IPS-NIHi11 (cell line): ENCODE results near the gene TMEM26.

Source experiments
- DNase-seq: peaks from one replicate; pipeline ENCODE4 v3.0.0; 2012; ENCODE audit warnings: mixed read lengths, low spot score

The TMEM26 gene

GRCh38 chr10:61452655-61453641, at the start of gene TMEM26:
Gene TMEM26 (minus strand): TSS chr10:61453381. CDS start chr10:61453081, 300 bp downstream.
- peak; percentile 49 for DNase-seq

GRCh38 chr10:61500460-61500859, 47.3 kb upstream of the TMEM26 start:
- no peak for DNase-seq

DNA sequence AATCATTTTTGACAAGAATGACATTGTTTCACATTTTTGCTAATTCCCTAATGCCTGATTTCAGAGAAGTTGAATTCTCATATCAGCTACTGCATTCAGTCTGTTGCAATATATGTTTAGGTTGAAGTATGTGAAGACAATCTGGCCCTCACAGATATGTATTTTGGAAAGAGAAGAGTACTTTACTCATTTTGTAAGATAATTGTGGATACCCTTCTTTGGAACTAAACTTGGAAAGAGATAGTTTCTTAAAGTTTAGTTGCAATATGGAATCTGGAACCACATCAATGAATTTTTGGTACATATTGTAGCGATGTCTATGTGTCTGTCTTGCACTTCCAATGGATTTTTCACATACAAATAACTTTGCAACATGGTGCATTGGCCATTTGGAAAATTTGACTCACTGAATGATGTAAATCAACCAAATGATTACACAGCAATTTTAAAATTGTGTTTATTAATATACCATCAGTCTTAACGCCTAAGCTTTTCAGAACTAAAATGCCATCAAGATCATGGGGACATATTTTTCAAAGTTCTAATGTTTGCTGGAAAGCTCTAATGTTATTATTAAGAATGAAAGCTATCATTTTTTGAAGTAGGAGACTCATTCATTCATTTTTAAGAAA, 39.3 kb upstream of the TMEM26 start:
- DNase-seq = no peak

GRCh38 chr10:61487506-61487905, 34.3 kb upstream of the TMEM26 start:
- no peak for DNase-seq

- no peak for DNase-seq
Measured at GRCh38 chr10:61486738-61487396, 33.7 kb upstream of the TMEM26 start.

DNA sequence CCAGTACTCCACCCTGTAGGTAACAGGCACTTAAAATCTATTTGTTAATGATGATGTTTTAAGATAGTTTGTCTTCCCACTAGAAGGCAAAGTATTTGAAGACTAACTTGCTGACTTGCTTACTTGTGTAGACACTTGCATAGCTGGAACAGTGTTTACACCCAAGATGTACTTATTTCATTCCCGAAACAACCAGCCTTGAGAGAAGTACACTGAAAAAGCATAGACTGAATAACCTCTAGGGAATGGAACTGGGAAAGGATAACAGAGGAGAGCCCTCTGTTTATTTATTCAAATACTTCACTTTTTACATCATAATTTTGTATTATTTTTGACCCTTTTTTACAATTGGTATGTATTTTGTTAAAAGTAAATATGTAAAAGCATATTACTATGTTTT, 33.1 kb upstream of the TMEM26 start:
- DNase-seq = no peak

DNA sequence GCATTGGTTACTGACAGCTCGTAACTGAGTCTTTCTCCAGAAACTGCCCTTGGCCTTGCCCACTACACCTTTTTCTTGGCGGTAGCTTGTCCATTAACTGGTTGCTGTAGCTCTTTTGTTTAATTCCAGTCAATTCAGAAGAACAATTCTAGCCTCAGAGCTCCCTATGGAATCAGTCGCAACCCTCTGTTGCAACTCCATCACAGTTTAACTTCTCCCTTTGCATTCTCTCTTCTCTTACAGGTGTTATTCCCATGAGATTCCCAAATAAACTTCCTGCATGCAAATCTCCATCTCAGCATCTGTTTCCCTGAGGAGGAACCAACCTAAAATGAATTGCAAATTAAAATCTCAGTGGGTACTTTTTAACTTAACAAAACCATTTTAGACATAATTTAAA, 28.4 kb upstream of the TMEM26 start:
- DNase-seq = no peak

DNA sequence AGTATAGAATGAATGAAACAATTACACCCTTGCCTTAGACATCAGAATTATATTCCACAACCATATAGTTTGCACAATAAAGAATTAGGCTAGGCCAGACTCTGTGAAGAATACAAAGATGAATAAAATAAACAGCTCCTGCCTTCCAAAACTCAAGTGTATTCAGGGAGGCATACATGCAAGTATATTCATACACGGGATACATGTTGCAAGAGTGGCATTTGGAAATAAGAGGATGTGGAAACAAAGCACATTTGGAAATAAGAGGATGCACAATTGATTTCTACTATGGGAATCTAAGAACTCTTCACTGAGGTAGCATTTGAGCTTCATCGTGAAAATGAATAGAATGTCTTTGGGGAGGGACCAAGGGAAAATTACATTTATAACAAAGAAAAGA, 27.0 kb upstream of the TMEM26 start:
- no peak for DNase-seq

DNA sequence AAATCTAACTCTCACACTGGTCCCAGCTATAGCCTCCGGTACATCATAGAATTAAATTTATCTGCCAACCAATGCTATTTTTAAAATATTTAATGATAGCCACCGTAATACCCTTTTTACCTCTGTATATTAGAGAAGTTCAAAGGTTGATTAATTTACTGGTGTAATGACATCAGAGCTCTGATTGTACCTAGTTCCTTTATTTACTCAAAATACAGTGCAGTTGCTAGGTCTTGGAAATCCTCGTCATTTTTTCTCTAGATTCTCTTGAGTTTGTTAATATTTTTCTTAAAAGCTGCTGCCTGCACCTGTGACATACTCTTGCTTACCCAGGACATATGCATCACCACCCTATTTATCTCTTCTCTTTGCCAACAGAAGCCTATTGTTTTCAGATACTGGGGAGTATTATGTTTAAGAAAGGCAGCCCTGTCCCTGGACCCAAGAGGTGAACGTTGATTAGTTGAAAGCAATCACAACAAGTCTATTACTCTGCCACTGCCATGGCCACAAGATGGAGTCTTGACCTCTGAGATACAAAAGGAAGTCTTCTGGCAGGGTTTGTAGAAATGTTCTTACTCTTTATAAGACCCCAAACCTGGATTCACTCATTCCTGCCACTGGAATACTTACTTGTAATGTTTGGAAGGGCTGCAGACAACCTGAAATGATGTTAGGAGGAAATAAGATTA, 25.6 kb upstream of the TMEM26 start:
- DNase-seq = no peak

GRCh38 chr10:61477451-61477850, 24.3 kb upstream of the TMEM26 start:
- no peak for DNase-seq

DNA sequence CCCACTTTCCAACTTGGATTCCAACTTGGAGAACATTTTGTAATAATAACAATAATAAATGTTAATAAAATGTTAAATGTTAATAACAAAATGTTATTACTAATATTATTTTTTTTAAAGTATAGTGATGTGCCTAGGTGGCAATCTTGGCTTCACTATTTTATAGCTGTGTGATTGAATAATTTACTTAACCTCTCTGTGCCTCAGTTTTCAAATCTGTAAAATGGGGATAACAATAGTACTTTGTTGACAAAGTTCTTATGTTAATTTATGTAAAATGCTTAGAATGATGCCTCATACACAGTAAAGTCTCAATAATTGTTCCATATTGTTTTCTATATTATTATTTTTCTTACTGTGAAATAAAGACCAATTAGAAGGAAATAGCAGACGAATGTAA, 23.3 kb upstream of the TMEM26 start:
- DNase-seq = no peak

- DNase-seq = no peak
Measured at GRCh38 chr10:61475449-61475873, 22.3 kb upstream of the TMEM26 start.

- DNase-seq = no peak
Measured at GRCh38 chr10:61472090-61472674, 19.0 kb upstream of the TMEM26 start.

GRCh38 chr10:61471491-61471890, 18.3 kb upstream of the TMEM26 start:
- DNase-seq = no peak

DNA sequence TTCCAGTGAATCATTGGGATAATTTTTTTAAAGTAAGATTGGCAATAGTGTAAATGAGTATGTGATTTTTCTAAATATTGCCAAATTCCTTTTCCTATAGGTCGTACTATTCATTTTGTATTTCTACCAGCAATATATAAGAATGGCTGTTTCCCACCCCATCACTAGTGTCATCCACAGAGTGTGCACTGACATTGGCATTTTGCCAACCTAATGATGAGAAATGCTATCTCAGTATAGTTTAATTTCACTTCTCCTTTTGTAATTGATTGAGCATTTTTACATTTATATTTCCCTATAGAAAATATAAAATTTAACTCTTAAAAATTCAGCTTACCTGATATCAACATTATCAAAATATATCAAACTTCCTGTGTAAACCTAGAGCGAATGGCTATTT, 17.6 kb upstream of the TMEM26 start:
- no peak for DNase-seq

GRCh38 chr10:61465901-61466632, 12.9 kb upstream of the TMEM26 start:
- no peak for DNase-seq

DNA sequence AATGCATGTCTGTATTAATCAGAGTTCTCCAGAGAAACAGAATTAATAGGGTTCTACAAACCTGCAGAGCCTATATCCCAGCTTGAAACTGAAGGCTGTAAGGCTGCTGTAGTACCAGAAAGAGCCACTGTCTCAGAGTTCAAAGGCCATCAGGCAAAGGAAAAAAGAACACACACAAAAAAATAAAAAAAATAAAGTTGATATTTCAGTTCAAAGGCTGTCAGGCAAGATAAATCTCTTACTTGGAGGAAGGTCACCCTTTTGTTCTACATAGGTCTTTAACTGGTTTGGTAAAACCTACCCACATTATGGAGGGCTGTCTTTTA, 12.0 kb upstream of the TMEM26 start:
- DNase-seq = no peak

- no peak for DNase-seq
Measured at GRCh38 chr10:61464461-61465170, 11.4 kb upstream of the TMEM26 start.

DNA sequence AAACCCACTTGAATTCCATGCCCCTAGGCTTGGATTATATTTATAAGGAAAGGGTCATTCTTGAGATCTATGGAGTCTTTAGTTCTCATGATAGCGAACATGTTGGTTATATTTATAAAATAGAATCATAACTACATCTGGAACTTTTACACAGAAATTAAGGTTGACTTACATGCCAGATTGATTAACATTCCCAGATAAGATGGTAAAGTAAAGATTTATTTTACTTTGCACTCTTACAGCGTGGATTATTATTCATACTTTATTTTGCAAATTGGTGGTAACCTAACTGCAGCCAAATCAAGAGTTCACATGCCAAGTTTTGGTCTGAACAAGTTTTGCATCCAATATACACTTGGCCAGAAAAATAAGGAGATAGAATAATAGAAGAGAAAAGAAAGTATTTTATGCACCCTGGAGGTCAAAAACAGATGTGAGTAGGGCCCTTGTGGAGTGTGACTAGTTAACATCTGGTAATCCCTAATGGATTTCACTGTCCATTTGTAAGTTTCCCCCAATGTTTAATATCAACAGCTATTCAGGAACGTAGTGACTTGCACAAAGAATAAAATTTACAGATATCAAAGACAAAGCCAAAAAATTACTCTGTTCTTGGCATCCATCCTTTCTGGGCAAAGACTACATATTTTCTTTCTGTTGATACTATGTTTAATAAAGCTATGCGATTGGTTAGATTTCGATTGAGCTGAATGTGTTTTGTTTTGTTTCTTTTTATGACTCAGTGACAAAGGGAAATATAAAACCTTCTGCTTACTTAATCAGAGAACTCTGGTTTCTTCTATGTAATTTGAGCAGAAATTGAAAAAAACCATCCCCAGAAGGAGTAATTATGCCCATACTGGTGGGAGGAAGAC, 10.1 kb upstream of the TMEM26 start:
- DNase-seq = no peak

DNA sequence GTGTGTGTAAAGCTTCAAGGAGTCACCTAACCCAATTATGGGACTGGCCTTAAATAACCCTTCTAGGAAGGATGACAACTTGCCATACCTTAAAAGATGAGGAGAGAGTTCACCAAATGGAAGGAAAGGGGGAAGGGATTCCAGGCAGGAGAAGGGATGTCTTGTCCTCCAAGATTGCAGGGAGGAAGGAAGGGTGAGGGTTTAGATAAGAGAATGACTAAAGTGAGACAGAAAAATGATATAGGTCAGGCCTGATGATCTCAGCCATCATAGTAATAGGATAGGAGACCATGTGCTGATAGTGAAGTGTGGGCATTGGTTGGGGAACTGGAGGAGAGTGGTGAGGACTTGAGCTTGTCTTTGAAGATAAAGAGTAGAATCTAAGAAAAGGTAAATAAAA, 7.7 kb upstream of the TMEM26 start:
- DNase-seq = no peak
